NCI-H2227 treated with DMSO at 0.1 percent for 48 hours (cell line): ENCODE results near the gene HTR2A.

ENCODE experiments used
- DNase-seq: peaks from one replicate; lab custom pipeline; 2025; lab: John Stamatoyannopoulos, UW

HTR2A gene

GRCh38 chr13:46868091-46868490 lies 28.8 kb downstream of the HTR2A start:
- no peak for DNase-seq

DNA sequence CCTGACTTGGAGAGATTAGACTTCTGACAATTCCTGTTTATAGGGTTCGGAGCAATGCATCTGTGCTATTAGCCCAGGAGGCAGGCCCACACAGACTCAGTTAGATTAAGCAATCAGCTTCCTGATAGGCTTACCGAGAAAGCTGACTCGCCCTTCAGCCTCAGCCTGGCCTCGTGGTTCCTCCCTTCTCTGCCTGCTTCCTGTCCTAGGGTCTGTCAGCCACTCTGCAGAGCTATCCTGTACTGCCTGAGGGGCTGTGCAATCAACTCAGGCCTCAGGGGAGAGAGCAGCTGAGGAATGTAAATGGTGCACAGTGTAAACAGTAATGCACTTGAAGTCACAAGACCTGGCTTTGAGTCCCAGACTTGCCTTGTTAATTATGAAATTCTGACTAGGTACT lies 30.7 kb downstream of the HTR2A start:
- no peak for DNase-seq

DNA sequence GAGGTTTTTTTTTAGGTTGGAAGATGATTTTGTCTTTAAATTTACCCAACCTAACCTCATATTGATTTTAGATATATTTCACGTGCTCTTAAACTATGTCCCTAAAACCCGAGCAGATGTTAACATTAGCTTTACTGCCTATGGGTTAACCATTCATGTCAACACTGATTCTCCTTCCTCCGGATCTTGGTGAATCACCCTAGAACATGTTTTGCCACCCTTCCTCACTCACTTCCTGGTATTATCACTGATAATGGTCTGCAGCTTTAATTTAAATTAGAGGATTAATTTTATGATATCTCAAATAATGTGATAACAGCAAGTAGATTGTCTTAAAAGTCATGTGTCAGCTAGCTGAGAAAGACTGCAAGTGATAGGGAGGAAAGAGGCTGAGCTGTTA lies 31.9 kb downstream of the HTR2A start:
- DNase-seq: no peak

DNA sequence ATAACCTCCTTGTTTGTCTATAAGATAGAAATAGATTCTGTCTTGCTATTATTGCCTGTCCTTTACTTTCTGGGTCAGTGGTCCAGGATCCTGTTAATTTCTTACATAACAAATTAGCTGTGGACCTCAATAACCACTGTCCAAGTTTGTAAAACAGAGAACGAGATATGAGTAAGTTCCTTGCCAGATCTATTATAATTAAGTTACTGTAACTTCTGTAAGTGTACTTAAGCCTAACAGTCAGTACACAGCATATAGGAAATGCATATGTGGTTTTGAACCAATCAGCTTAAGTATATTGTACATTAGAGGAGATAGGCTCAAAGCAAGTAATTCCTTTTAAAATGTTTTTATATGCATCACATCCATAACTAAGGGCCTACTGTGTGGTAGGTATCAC lies 34.9 kb downstream of the HTR2A start:
- DNase-seq: no peak

DNA sequence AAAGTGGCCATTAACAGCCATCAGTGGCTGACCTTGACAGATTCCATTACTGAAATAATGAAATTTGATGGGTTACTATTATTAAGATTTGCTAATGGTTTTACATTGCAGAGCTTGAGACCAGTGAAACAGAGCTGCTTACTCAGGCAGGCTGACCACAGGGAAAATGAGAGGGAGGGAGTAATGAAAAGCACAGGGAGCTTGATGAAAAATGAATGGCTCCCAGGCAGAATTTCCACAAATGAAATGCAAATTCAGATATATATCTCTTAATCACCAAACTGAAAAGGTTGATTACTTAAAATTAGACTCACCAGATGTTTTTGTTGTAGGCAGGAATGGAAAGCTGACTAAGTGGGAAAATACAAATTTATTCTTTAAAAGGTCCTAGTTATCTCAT lies 36.1 kb downstream of the HTR2A start:
- no peak for DNase-seq

GRCh38 chr13:46858776-46859175 lies 38.1 kb downstream of the HTR2A start:
- DNase-seq: no peak

- no peak for DNase-seq
Observed at GRCh38 chr13:46858163-46858562, 38.7 kb downstream of the HTR2A start.

- DNase-seq: no peak
Observed at GRCh38 chr13:46855664-46856063, 41.2 kb downstream of the HTR2A start.

GRCh38 chr13:46855166-46855565 lies 41.7 kb downstream of the HTR2A start:
- DNase-seq: no peak

- no peak for DNase-seq
Observed at GRCh38 chr13:46852168-46852567, 44.7 kb downstream of the HTR2A start.

DNA sequence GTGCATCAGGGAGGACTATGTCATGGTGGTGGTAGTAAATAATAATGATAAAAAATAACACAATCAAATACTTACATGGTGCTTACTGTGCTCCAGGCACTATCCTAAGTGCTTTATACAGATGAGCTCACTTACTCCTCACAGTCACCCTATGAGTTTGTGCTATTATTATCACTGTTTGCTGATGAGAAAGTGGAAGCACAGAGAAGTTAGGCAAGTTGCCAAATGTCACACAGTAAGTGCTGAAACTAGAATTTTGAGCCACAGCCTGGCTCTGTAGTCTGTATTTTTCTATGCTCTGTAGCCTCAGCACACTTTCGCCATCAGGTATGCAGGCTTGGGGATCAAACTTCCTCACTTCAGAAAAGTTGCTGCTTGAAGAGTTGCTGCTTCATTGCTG lies 46.6 kb downstream of the HTR2A start:
- no peak for DNase-seq

DNA sequence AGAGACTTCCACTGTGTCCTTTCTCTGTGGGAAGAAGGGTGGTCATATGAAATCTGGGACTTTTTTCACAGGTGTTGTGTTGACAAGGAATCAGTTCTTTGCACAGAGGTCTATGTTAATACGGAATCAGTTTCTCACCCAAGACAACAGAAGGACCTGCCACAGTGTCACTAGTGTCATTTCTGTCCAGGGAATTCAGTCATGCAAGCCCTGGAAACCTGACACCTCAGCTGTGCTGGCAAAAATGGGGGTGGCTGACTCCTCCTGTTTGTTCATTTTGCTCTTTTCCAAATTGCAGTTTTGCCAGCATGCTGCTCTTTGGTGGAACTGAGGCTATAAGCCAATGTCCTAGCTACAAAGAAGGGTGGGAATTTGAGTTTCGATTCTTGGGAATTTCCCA lies 50.1 kb downstream of the HTR2A start:
- no peak for DNase-seq

- no peak for DNase-seq
Observed at GRCh38 chr13:46845146-46845545, 51.7 kb downstream of the HTR2A start.

GRCh38 chr13:46844431-46844830 lies 52.4 kb downstream of the HTR2A start:
- DNase-seq: no peak

DNA sequence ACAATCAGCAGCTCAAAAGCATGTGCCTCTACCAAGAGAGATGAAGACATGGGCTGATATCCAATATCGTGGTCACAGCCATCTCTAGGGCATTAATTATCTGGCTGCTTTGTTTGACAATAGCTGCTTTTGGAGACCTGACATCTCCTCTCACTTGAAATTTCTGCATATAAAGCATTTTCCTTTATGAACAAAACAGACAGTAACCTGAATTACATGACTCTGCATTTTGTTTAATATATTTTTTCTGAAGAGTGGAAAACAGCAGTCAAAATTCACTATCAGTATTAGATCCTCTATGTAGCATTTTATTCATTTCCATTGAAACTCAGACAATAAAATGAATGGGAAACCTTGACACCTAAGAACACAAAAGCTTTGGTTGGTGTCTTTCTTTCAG lies 57.5 kb downstream of the HTR2A start:
- no peak for DNase-seq

- DNase-seq: no peak
Observed at GRCh38 chr13:46834657-46835056, 62.2 kb downstream of the HTR2A start.

GRCh38 chr13:46831588-46832194 lies 65.2 kb downstream of the HTR2A start:
- DNase-seq: no peak

- no peak for DNase-seq
Observed at GRCh38 chr13:46830405-46831005, 66.3 kb downstream of the HTR2A start.

GRCh38 chr13:46822551-46822950 lies 74.3 kb downstream of the HTR2A start:
- DNase-seq: no peak

DNA sequence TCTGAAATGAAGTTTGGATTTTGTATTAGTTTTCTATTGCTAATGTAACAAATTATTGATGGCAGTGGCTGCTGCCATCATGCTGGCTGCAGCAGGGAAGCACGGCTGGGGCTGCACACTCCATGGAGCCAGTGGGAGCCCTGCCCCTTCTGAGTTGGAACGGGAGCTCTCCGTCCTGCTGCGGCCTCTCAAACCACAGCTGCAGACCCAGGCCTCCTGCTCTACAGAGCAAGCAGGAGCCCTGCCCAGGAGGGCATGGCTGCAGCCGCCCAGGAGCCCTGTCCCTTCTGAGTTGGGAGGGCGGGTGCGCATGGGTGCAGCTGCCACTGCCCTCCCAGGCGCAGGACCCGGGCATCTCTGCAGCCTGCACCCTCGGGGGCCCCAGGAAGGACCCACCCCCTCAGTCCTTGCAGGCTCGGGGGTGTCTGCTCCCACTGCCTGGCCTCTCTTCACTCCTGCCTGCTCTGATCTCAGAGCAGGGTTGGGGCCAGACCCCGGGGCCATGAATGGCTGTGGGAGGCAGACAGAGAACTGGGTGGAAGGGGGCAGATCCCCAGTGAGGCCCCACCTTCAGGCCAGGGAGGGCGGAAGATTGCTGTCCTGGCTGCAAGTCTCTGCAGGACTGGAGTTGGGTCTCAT lies 78.9 kb downstream of the HTR2A start:
- DNase-seq: no peak

- no peak for DNase-seq
Observed at GRCh38 chr13:46817095-46817494, 79.8 kb downstream of the HTR2A start.

DNA sequence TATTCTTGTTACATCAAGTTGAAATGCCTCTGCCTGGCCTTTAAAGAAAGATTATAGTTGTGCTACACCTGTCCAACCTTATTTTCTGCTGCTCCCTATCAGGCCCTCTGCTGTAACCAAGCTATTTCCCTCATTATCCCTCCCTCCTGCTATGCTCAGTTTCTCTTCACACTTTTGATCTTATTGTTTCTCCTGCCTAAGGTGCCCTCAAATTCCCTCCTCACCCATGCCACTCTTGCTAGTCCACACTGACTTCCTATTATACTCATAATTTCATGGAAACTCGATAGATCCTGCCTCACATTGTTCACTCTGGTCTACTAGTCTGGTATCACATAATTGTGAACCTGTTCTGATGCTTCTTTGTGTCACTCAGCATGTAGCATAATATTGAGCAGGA lies 80.5 kb downstream of the HTR2A start:
- no peak for DNase-seq

GRCh38 chr13:46812301-46812797 lies 84.5 kb downstream of the HTR2A start:
- DNase-seq: no peak

DNA sequence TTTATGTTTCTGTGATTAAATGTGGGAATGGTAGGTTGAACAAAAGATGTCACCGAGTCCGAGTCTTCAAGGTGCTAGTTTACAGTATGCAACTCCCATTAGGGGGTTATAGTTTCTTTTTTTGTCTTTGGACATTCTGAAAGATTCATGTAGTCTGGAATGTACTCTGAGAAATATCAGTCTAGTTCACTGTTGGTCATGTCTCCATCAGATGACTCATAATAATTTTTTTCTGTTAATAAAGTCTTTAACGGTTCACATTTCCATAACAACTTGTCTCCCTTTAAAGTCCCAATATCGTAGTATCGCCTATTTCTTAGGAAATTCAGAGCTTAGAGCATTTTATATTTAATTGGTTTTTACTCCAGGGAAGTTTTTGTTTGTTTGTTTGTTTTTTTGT lies 86.4 kb downstream of the HTR2A start:
- no peak for DNase-seq
